Spleen (tissue), 11 donors: ENCODE measurements around the gene CASP7. TPM values are rescaled to one million over a fixed set of nuclear protein-coding genes. Genes with fewer than 3 reads are reported as not detected.

Source experiments
- DNase-seq: peaks from one replicate; pipeline ENCODE4 v3.0.0-alpha.2; 2020
- H3K27ac ChIP-seq, 8 donors: fragments of 200-600 bp; sonication (generic) in 7 of 8; 1 replicate in 4 of 8; 2 replicates in 4 of 8; pipeline versions ENCODE4 v1.5.0 to v1.8.0; 2016 to 2021; ENCODE audit warnings: inconsistent platforms in 4 of 8, mild to moderate bottlenecking in 4 of 8, moderate library complexity in 1 of 8
- H3K27me3 ChIP-seq, 7 donors: fragments of 200-600 bp; sonication (generic) in 6 of 7; replicated peaks in 1 of 7; 1 replicate in 4 of 7; 2 replicates in 3 of 7; pipeline versions ENCODE4 v1.5.0 to v1.8.0; 2016 to 2021; ENCODE audit warnings: inconsistent platforms in 3 of 7, mild to moderate bottlenecking in 1 of 7
- H3K36me3 ChIP-seq, 6 donors: fragments of 200-600 bp; sonication (generic) in 5 of 6; 1 replicate in 4 of 6; 2 replicates in 2 of 6; pipeline versions ENCODE4 v1.5.0 to v1.8.0; 2016 to 2021; ENCODE audit warnings: inconsistent platforms in 2 of 6
- H3K4me1 ChIP-seq, 6 donors: fragments of 200-600 bp; sonication (generic) in 5 of 6; 1 replicate in 3 of 6; 2 replicates in 3 of 6; pipeline versions ENCODE4 v1.5.0 to v1.8.0; 2016 to 2021; ENCODE audit warnings: inconsistent platforms in 3 of 6
- H3K4me3 ChIP-seq, 8 donors: fragments of 200-600 bp; sonication (generic) in 7 of 8; 1 replicate in 4 of 8; 2 replicates in 4 of 8; pipeline versions ENCODE4 v1.5.0 to v1.8.0; 2016 to 2021; ENCODE audit warnings: inconsistent platforms in 4 of 8, mild to moderate bottlenecking in 4 of 8, moderate library complexity in 2 of 8
- H3K9me3 ChIP-seq, 8 donors: fragments of 200-600 bp; sonication (generic) in 7 of 8; 1 replicate in 4 of 8; 2 replicates in 4 of 8; pipeline versions ENCODE4 v1.5.0 to v1.8.0; 2016 to 2021; ENCODE audit warnings: inconsistent platforms in 4 of 8
- CTCF ChIP-seq, 11 experiments: fragments of 200-600 bp in 7 of 11; fragments of 450-650 bp in 4 of 11; sonication (generic) in 4 of 11; IDR thresholded peaks in 8 of 11; conservative IDR thresholded peaks in 3 of 11; 1 replicate in 7 of 11; 2 replicates in 4 of 11; pipeline versions ENCODE4 v1.4.0 to v1.8.0; 2016 to 2021; ENCODE audit warnings: antibody characterized with exemption in 11 of 11, inconsistent platforms in 4 of 11, mild to moderate bottlenecking in 1 of 11
- POLR2A ChIP-seq, 3 donors: fragments of 450-650 bp; IDR thresholded peaks; one replicate each; pipeline ENCODE4 v1.5.1; 2017; ENCODE audit warnings: antibody characterized with exemption in 3 of 3, mild to moderate bottlenecking in 1 of 3
- POLR2AphosphoS5 ChIP-seq, 3 donors: sonication (generic); formaldehyde crosslinking; IDR thresholded peaks; one replicate each; pipeline ENCODE4 v1.5.1; 2017; ENCODE audit warnings: antibody characterized with exemption in 3 of 3
- WGBS, 5 donors: extraction: QIAGEN DNeasy Blood & Tissue Kit in 3 of 5; methylation state at CpG; one replicate each; pipeline versions ENCODE4 v1.1.5 to v1.1.7; 2013 to 2018; 5-methylcytosine and 5-hydroxymethylcytosine counted together
- intact Hi-C: fragments of 100-400 bp; cut with DNase I; formaldehyde crosslinking; loops from one replicate; pipeline ENCODE4 v1.15.0; 2023; ENCODE audit warnings: low total_unique reads
- polyA plus RNA-seq, 3 donors: library from polyadenylated mRNA; stranded (reverse); fragments of 200-250 nt; gene quantifications; one replicate each; pipeline ENCODE4 v1.2.1, GENCODE V29; 2013
- total RNA-seq, 7 donors: library from RNA; depleted of rRNA in 3 of 7; stranded (reverse); fragments of >200 nt in 3 of 7; fragmentation: NEBNext Ultra II Directional in 4 of 7; extraction: Animal tissue kit (Norgen Biotek cat#: 25700) in 4 of 7; gene quantifications; one replicate each; pipeline versions ENCODE4 v1.1.0 to v1.2.1, GENCODE V29; 2016 to 2021
- donor health status: healthy with polysubstance abuse.
- donor health status: DM: no; HTN: no; CAD: no; lungs with moderate emphysema.
- donor health status: DM: no; HTN: no; CAD: no.
- donor health status: Bipolar disorder and iron deficiency.
- donor health status: healthy.
- donor health status: DM: no; HTN: no; CAD: no.
- donor health status: DM: yes; HTN: yes; CAD: no.

Gene CASP7
- total and polyA plus RNA-seq, 10 donors, result 10.4 to 27.3 (median 19.2) TPM

- intact Hi-C loops, result no loop called here
- WGBS, 5 donors, result 81 to 99% (median 96%) methylated on average over 2 of the region's 2 CpGs
- TF ChIP-seq CTCF (IDR thresholded peaks at IDR 0.05 in 8 of 11, conservative IDR thresholded peaks at IDR 0.05 in 3 of 11) (no peak), POLR2A (IDR thresholded peaks at IDR 0.05) (no peak), POLR2AphosphoS5 (IDR thresholded peaks at IDR 0.05) (no peak)
- Histone ChIP-seq H3K4me1 (peaks cover 0 to 8% (median 0%) of the 10 kb centered on the region in 6 donors), H3K27ac (no peak overlapping the region), H3K36me3 (peaks cover 0 to 68% (median 28%) of the 10 kb centered on the region in 6 donors), H3K4me3 (no peak overlapping the region), H3K27me3 (no peaks in the 10 kb centered on the region), H3K9me3 (peaks cover 6 to 66% (median 44%) of the 10 kb centered on the region in 8 donors)
- DNase-seq, result no peak
These were observed 13.6 kb downstream of the CASP7 start for GRCh38 chr10:113693348-113693747.

GRCh38 chr10:113695691-113696090, 16.0 kb downstream of the CASP7 start:
- TF ChIP-seq POLR2AphosphoS5 (IDR thresholded peaks at IDR 0.05) (no peak), CTCF (IDR thresholded peaks at IDR 0.05 in 8 of 11, conservative IDR thresholded peaks at IDR 0.05 in 3 of 11) (no peak), POLR2A (IDR thresholded peaks at IDR 0.05) (no peak)
- no peak overlapping the region for H3K27ac ChIP-seq
- no peaks in the 10 kb centered on the region for H3K4me1 ChIP-seq
- WGBS, 5 donors, result 87 to 100% (median 90%) methylated on average over 1 of the region's 1 CpG
- H3K4me3 ChIP-seq, result no peak overlapping the region
- peaks cover 0 to 92% (median 45%) of the 10 kb centered on the region in 6 donors for H3K36me3 ChIP-seq
- H3K27me3 ChIP-seq, result no peaks in the 10 kb centered on the region
- DNase-seq, result no peak
- peaks cover 6 to 44% (median 30%) of the 10 kb centered on the region in 8 donors for H3K9me3 ChIP-seq
- intact Hi-C loops, result no loop called here

GRCh38 chr10:113697595-113697994, 17.9 kb downstream of the CASP7 start:
- Histone ChIP-seq H3K4me3 (no peak overlapping the region), H3K9me3 (peaks cover 3 to 25% (median 20%) of the 10 kb centered on the region in 8 donors), H3K27ac (no peak overlapping the region), H3K4me1 (no peaks in the 10 kb centered on the region), H3K36me3 (peaks cover 0 to 92% (median 36%) of the 10 kb centered on the region in 6 donors), H3K27me3 (no peaks in the 10 kb centered on the region)
- intact Hi-C loops, result no loop called here
- TF ChIP-seq POLR2AphosphoS5 (IDR thresholded peaks at IDR 0.05) (no peak), CTCF (IDR thresholded peaks at IDR 0.05 in 8 of 11, conservative IDR thresholded peaks at IDR 0.05 in 3 of 11) (no peak), POLR2A (IDR thresholded peaks at IDR 0.05) (no peak)
- no peak for DNase-seq
- 80 to 97% (median 93%) methylated on average over 2 to 3 of the region's 3 CpGs for WGBS, 5 donors

- Histone ChIP-seq H3K27me3 (no peaks in the 10 kb centered on the region), H3K4me3 (no peak overlapping the region), H3K9me3 (no peaks in the 10 kb centered on the region), H3K27ac (no peak overlapping the region), H3K36me3 (peaks cover 0 to 51% (median 3%) of the 10 kb centered on the region in 6 donors), H3K4me1 (peaks cover 8 to 46% (median 17%) of the 10 kb centered on the region in 6 donors)
- intact Hi-C loops, result no loop called here
- WGBS, 5 donors, result 53 to 74% (median 69%) methylated on average over 6 of the region's 6 CpGs
- TF ChIP-seq POLR2AphosphoS5 (IDR thresholded peaks at IDR 0.05), result no peak
- TF ChIP-seq CTCF (IDR thresholded peaks at IDR 0.05 in 8 of 11, conservative IDR thresholded peaks at IDR 0.05 in 3 of 11), result peak in 9 of 11 experiments; percentile 14 to 63 (median 49)
- no peak for DNase-seq
These were observed 25.1 kb downstream of the CASP7 start for GRCh38 chr10:113704637-113705343.
